Progenitor cell of endocrine pancreas (in vitro differentiated cells): ENCODE data around the gene BBS1. TPM values are rescaled to one million over a fixed set of nuclear protein-coding genes. Genes with fewer than 3 reads are reported as not detected.

Source experiments
- DNase-seq: peaks from one replicate; pipeline ENCODE4 v3.0.0; 2021; ENCODE audit warnings: low spot score; ENCODE audit not compliant: unreplicated experiment
- H3K27ac Mint-ChIP-seq: 2 replicates; pipeline ENCODE4 v1.8.0; 2021; ENCODE audit warnings: mild to moderate bottlenecking, moderate library complexity, mixed read lengths
- H3K27me3 Mint-ChIP-seq: 2 replicates; pipeline ENCODE4 v1.8.0; 2021; ENCODE audit warnings: mixed read lengths
- H3K36me3 Mint-ChIP-seq: 2 replicates; pipeline ENCODE4 v1.8.0; 2022; ENCODE audit warnings: mixed read lengths; ENCODE audit not compliant: insufficient read depth
- H3K4me1 Mint-ChIP-seq: 2 replicates; pipeline ENCODE4 v1.8.0; 2021; ENCODE audit warnings: low read depth, mixed read lengths
- H3K4me3 Mint-ChIP-seq: 2 replicates; pipeline ENCODE4 v1.8.0; 2021; ENCODE audit warnings: low read depth, mild to moderate bottlenecking, moderate library complexity, mixed read lengths
- H3K9me3 Mint-ChIP-seq: 2 replicates; pipeline ENCODE4 v1.8.0; 2021; ENCODE audit warnings: low read depth, mixed read lengths
- total RNA-seq: library from RNA; stranded (reverse); gene quantifications from 2 replicates; pipeline ENCODE4 v1.2.1, GENCODE V29; 2021
- TF ChIP-seq, protein P1 (sequence below): fragments of 200-600 bp; sonication (generic); IDR thresholded peaks from one replicate; pipeline ENCODE4 v1.5.0; 2021; ENCODE audit warnings: antibody characterized with exemption, mild to moderate bottlenecking; ENCODE audit not compliant: unreplicated experiment

Gene BBS1
- total RNA-seq, 1 donor from 2014 or later = 80.3 TPM

DNA sequence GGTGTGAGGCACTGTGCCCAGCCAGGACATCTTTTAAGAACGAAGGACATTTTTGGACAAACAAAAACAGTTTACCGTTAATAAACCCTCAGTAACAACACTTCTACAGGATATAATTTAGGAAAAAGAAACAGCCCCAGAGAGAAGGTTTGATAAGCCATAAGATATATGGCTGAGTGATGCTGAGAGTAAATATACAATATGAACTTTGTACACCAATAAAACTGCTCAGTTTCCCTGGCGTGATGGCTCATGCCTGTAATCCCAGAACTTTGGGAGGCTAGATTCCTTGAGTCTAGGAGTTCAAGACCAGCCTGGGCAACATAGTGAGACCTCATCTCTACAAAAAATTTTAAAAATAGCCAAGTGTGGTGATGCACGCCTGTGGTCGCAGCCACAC lies 11.9 kb upstream of the BBS1 start:
- TF ChIP-seq, protein P1, sequence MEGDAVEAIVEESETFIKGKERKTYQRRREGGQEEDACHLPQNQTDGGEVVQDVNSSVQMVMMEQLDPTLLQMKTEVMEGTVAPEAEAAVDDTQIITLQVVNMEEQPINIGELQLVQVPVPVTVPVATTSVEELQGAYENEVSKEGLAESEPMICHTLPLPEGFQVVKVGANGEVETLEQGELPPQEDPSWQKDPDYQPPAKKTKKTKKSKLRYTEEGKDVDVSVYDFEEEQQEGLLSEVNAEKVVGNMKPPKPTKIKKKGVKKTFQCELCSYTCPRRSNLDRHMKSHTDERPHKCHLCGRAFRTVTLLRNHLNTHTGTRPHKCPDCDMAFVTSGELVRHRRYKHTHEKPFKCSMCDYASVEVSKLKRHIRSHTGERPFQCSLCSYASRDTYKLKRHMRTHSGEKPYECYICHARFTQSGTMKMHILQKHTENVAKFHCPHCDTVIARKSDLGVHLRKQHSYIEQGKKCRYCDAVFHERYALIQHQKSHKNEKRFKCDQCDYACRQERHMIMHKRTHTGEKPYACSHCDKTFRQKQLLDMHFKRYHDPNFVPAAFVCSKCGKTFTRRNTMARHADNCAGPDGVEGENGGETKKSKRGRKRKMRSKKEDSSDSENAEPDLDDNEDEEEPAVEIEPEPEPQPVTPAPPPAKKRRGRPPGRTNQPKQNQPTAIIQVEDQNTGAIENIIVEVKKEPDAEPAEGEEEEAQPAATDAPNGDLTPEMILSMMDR = no peak
- H3K4me3 Mint-ChIP-seq = no peak overlapping the region
- no peaks in the 10 kb centered on the region for H3K4me1 Mint-ChIP-seq
- no peaks in the 10 kb centered on the region for H3K9me3 Mint-ChIP-seq
- no peak overlapping the region for H3K27ac Mint-ChIP-seq
- no peak for DNase-seq
- H3K36me3 Mint-ChIP-seq = peaks cover 16% of the 10 kb centered on the region
- H3K27me3 Mint-ChIP-seq = no peaks in the 10 kb centered on the region

DNA sequence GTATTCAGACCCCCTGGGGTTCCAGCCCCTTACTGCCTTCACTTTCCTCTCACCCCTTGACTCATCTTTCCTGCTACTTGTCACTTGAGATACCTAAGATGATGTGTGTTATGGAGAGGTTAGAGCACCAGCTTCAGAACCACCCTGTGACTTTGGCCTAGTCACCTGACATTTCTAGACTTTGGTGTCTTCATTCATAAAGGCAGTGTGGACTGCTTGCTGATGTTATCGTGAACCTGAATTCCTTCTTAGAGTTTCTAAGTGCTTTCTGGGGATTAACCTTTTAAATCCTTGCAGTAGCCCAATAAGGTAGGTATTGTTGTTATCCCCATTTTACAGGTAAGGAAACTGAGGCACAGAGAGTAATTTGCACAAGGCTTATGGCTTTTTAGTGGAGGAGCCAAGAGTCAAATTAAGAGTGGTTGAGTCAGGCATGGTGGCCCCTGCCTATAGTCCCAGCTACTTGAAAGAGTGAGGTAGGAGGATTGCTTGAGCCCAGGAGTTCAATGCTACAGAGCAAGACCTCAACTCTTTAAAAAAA lies 5.1 kb upstream of the BBS1 start:
- no peak overlapping the region for H3K4me3 Mint-ChIP-seq
- H3K9me3 Mint-ChIP-seq = no peaks in the 10 kb centered on the region
- no peaks in the 10 kb centered on the region for H3K27me3 Mint-ChIP-seq
- no peaks in the 10 kb centered on the region for H3K4me1 Mint-ChIP-seq
- H3K36me3 Mint-ChIP-seq = peaks cover 17% of the 10 kb centered on the region
- TF ChIP-seq, protein P1 = no peak
- no peak for DNase-seq
- H3K27ac Mint-ChIP-seq = no peak overlapping the region

GRCh38 chr11:66509131-66509561 lies 1.3 kb upstream of the BBS1 start:
- Mint-ChIP-seq H3K4me1 (peaks cover 7% of the 10 kb centered on the region), H3K4me3 (no peak overlapping the region), H3K9me3 (no peaks in the 10 kb centered on the region), H3K27ac (no peak overlapping the region), H3K36me3 (peaks cover 11% of the 10 kb centered on the region), H3K27me3 (no peaks in the 10 kb centered on the region)
- TF ChIP-seq, protein P1 = no peak
- DNase-seq = no peak

- peak overlapping the region; percentile 96 for H3K4me3 Mint-ChIP-seq
- DNase-seq = no peak
- peak overlapping the region; percentile 95 for H3K27ac Mint-ChIP-seq
- H3K27me3 Mint-ChIP-seq = no peaks in the 10 kb centered on the region
- TF ChIP-seq, protein P1 = no peak
- no peaks in the 10 kb centered on the region for H3K9me3 Mint-ChIP-seq
- peaks cover 7% of the 10 kb centered on the region for H3K4me1 Mint-ChIP-seq
- H3K36me3 Mint-ChIP-seq = peaks cover 14% of the 10 kb centered on the region
These were observed 530 bp downstream of the BBS1 start for GRCh38 chr11:66510990-66511339.

DNA sequence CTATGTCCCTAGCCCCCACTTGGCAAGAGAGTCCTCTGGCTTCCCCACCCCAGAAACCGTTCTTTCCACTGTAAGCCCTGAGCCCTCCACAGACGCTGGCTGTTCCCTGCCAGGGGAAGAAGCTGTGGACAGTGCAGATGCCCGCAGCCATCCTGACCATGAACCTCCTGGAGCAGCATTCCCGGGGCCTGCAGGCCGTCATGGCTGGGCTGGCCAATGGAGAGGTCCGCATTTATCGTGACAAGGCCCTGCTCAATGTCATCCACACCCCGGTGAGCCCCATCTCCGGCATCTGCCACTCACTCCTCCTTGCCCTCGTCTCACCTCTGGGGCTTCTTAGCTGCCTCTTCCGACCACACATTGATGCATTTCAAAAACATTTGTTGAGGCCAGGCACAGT lies 13.2 kb downstream of the BBS1 start:
- H3K4me1 Mint-ChIP-seq = no peaks in the 10 kb centered on the region
- TF ChIP-seq, protein P1 = no peak
- H3K27me3 Mint-ChIP-seq = no peaks in the 10 kb centered on the region
- H3K9me3 Mint-ChIP-seq = no peaks in the 10 kb centered on the region
- no peak for DNase-seq
- no peak overlapping the region for H3K27ac Mint-ChIP-seq
- no peak overlapping the region for H3K4me3 Mint-ChIP-seq
- H3K36me3 Mint-ChIP-seq = peaks cover 13% of the 10 kb centered on the region
